WTC11 (cell line): ENCODE results near the gene FANCE.

ENCODE experiments used
- AR ChIP-seq: fragments of 250-450 bp; sonication (Bioruptor Pico); IDR thresholded peaks from 2 replicates; pipeline ENCODE4 v1.9.0; 2021; ENCODE audit warnings: mild to moderate bottlenecking
- CREB1 ChIP-seq: sonication (generic); formaldehyde crosslinking; IDR thresholded peaks from 2 replicates; pipeline ENCODE4 v1.8.0; 2023; ENCODE audit warnings: mild to moderate bottlenecking, missing genetic modification reagents
- CTCF ChIP-seq: fragments of 200-600 bp; IDR thresholded peaks from 2 replicates; pipeline ENCODE4 v1.8.0; 2022; ENCODE audit warnings: antibody characterized with exemption
- ESRRA ChIP-seq: sonication (generic); formaldehyde crosslinking; IDR thresholded peaks from 2 replicates; pipeline ENCODE4 v1.8.1; 2022; ENCODE audit warnings: mild to moderate bottlenecking, missing genetic modification reagents, borderline replicate concordance
- FOXP4 ChIP-seq: sonication (generic); formaldehyde crosslinking; IDR thresholded peaks from 2 replicates; pipeline ENCODE4 v1.8.0; 2022; ENCODE audit warnings: mild to moderate bottlenecking, missing genetic modification reagents
- GABPB1 ChIP-seq: sonication (generic); formaldehyde crosslinking; IDR thresholded peaks from 2 replicates; pipeline ENCODE4 v1.8.1; 2023; ENCODE audit warnings: mild to moderate bottlenecking, missing genetic modification reagents
- KAT7 ChIP-seq: sonication (generic); formaldehyde crosslinking; IDR thresholded peaks from 2 replicates; pipeline ENCODE4 v1.8.1; 2023; ENCODE audit warnings: missing genetic modification reagents, mild to moderate bottlenecking, borderline replicate concordance
- MAX ChIP-seq: sonication (generic); formaldehyde crosslinking; IDR thresholded peaks from 2 replicates; pipeline ENCODE4 v1.8.0; 2022; ENCODE audit warnings: mild to moderate bottlenecking, missing genetic modification reagents
- NFYB ChIP-seq: sonication (generic); formaldehyde crosslinking; conservative IDR thresholded peaks from 2 replicates; pipeline ENCODE4 v1.8.0; 2022; ENCODE audit warnings: low read depth, missing genetic modification reagents
- NR1H2 ChIP-seq: sonication (generic); formaldehyde crosslinking; IDR thresholded peaks from 2 replicates; pipeline ENCODE4 v1.9.0; 2021; ENCODE audit warnings: mild to moderate bottlenecking, moderate library complexity, missing genetic modification reagents
- OVOL2 ChIP-seq: fragments of 250-450 bp; sonication (Bioruptor Pico); IDR thresholded peaks from 2 replicates; pipeline ENCODE4 v1.9.0; 2021; ENCODE audit warnings: mild to moderate bottlenecking, borderline replicate concordance
- ZNF232 ChIP-seq: sonication (generic); formaldehyde crosslinking; IDR thresholded peaks from 2 replicates; pipeline ENCODE4 v1.8.0; 2022; ENCODE audit warnings: mild to moderate bottlenecking, missing genetic modification reagents

- TF ChIP-seq CREB1 (CRISPR knock-in tag) (no peak), CTCF (no peak), GABPB1 (CRISPR knock-in tag) (no peak), FOXP4 (CRISPR knock-in tag) (no peak), AR (no peak), NFYB (CRISPR knock-in tag) (no peak), KAT7 (no peak), ESRRA (CRISPR knock-in tag) (no peak), ZNF232 (no peak), MAX (CRISPR knock-in tag) (no peak), OVOL2 (CRISPR knock-in tag) (no peak), NR1H2 (no peak)
Measured at GRCh38 chr6:35419961-35420360, 32.2 kb upstream of the FANCE start.
